Raji (cell line): ENCODE measurements around the gene SLFN11.

ENCODE experiments used
- POLR2A ChIP-seq: IDR thresholded peaks from 2 replicates; pipeline ENCODE4 v1.6.1; 2011; ENCODE audit warnings: low read depth, low read length, control low read depth; ENCODE audit not compliant: insufficient read depth

SLFN11 gene

GRCh38 chr17:35373534-35373983, at the start of gene SLFN11:
Gene SLFN11 (minus strand): TSS chr17:35373621. CDS start chr17:35363807, 9,814 bp downstream.
- peak; percentile 90 for TF ChIP-seq POLR2A

- no peak for TF ChIP-seq POLR2A
These were observed 43.2 kb upstream of the SLFN11 start for GRCh38 chr17:35416659-35417058.

- no peak for TF ChIP-seq POLR2A
These were observed 40.8 kb upstream of the SLFN11 start for GRCh38 chr17:35414247-35414646.

GRCh38 chr17:35407531-35407930, 34.1 kb upstream of the SLFN11 start:
- no peak for TF ChIP-seq POLR2A

GRCh38 chr17:35406568-35406967, 33.1 kb upstream of the SLFN11 start:
- no peak for TF ChIP-seq POLR2A

- no peak for TF ChIP-seq POLR2A
These were observed 30.9 kb upstream of the SLFN11 start for GRCh38 chr17:35404360-35404759.

- TF ChIP-seq POLR2A = no peak
These were observed 17.2 kb upstream of the SLFN11 start for GRCh38 chr17:35390663-35391062.

- no peak for TF ChIP-seq POLR2A
These were observed 16.7 kb upstream of the SLFN11 start for GRCh38 chr17:35390156-35390555.

GRCh38 chr17:35387496-35387895, 14.1 kb upstream of the SLFN11 start:
- no peak for TF ChIP-seq POLR2A

GRCh38 chr17:35377706-35378105, 4.3 kb upstream of the SLFN11 start:
- no peak for TF ChIP-seq POLR2A

- TF ChIP-seq POLR2A = no peak
These were observed 3.6 kb upstream of the SLFN11 start for GRCh38 chr17:35377068-35377467.

- TF ChIP-seq POLR2A = no peak
These were observed 2.8 kb upstream of the SLFN11 start for GRCh38 chr17:35376245-35376644.

GRCh38 chr17:35374766-35375344, 1.4 kb upstream of the SLFN11 start:
- TF ChIP-seq POLR2A = no peak

- peak; percentile 61; the same call in 1 of the 2 replicates for TF ChIP-seq POLR2A
These were observed 754 bp upstream of the SLFN11 start for GRCh38 chr17:35373984-35374765.

- no peak for TF ChIP-seq POLR2A
These were observed 431 bp downstream of the SLFN11 start for GRCh38 chr17:35372846-35373533.

GRCh38 chr17:35371934-35372333, 1.5 kb downstream of the SLFN11 start:
- TF ChIP-seq POLR2A = no peak
